Keratinocyte (primary cell): ENCODE measurements around the gene ALDH9A1.

Experiments
- CTCF ChIP-seq, 3 experiments: IDR thresholded peaks in 1 of 3; conservative IDR thresholded peaks in 1 of 3; optimal IDR thresholded peaks in 1 of 3; 2 replicates in 2 of 3; 3 replicates in 1 of 3; pipeline versions ENCODE3 to v1.5.1; 2011; ENCODE audit warnings: low read length in 3 of 3, mild to moderate bottlenecking in 3 of 3, moderate library complexity in 2 of 3, control low read depth in 1 of 3, inconsistent platforms in 1 of 3; ENCODE audit not compliant: insufficient read depth in 2 of 3; ENCODE audit errors: extremely low read depth in 1 of 3
- EZH2 ChIP-seq: IDR thresholded peaks from one replicate; pipeline ENCODE4 v1.6.1; 2012; ENCODE audit warnings: inconsistent platforms, mild to moderate bottlenecking, low read length, moderate library complexity

- TF ChIP-seq CTCF (optimal IDR thresholded peaks at IDR 0.05 in 1 of 3, IDR thresholded peaks at IDR 0.05 in 1 of 3, conservative IDR thresholded peaks at IDR 0.05 in 1 of 3; ENCODE audit: extremely low read depth in 1 of 3, insufficient read depth in 2 of 3, low read length in 3 of 3) (no peak), EZH2 (no peak)
Observed at GRCh38 chr1:165633614-165634013, 64.7 kb downstream of the ALDH9A1 start.
